ENCODE results near the gene DYNLL2.

GRCh38 chr17:58082341-58082869 lies 814 bp upstream of the DYNLL2 start:
- TF ChIP-seq ZC3H10 (CRISPR knock-in tag; IDR thresholded peaks at IDR 0.05): no peak
- TF ChIP-seq PATZ1 (CRISPR knock-in tag; IDR thresholded peaks at IDR 0.05; ENCODE audit: borderline replicate concordance): no peak
- no peak for TF ChIP-seq ESRRG (CRISPR knock-in tag; IDR thresholded peaks at IDR 0.05)
- TF ChIP-seq ISL1 (CRISPR knock-in tag; IDR thresholded peaks at IDR 0.05): no peak
- no peak for TF ChIP-seq ZNF565 (CRISPR knock-in tag; conservative IDR thresholded peaks at IDR 0.05; ENCODE audit: low read depth)
- TF ChIP-seq GLIS3 (CRISPR knock-in tag; IDR thresholded peaks at IDR 0.05): no peak
- no peak for TF ChIP-seq ARNTL (CRISPR knock-in tag; IDR thresholded peaks at IDR 0.05; ENCODE audit: borderline replicate concordance, low read depth)
